HG03558 (cell line): ENCODE measurements around the gene LIMS2.

Experiments
- ATAC-seq: cut with Tn5 transposase; IDR thresholded peaks from one replicate; pipeline ENCODE4 v1.9.1; 2021; ENCODE audit warnings: moderate number of reproducible peaks; ENCODE audit not compliant: unreplicated experiment; ENCODE audit errors: extremely low read depth

The LIMS2 gene

GRCh38 chr2:127647242-127648190, 27.8 kb downstream of the LIMS2 start:
- ATAC-seq, result no peak

- ATAC-seq, result no peak
Measured at GRCh38 chr2:127646487-127647241, 28.7 kb downstream of the LIMS2 start.

- ATAC-seq, result no peak
Measured at GRCh38 chr2:127645395-127646291, 29.7 kb downstream of the LIMS2 start, which contains the start of gene GPR17. TSS of gene GPR17 (plus strand) at chr2:127646153. CDS start at chr2:127650736, 4,583 bp downstream.

GRCh38 chr2:127645026-127645394, 30.3 kb downstream of the LIMS2 start:
- ATAC-seq, result no peak

- no peak for ATAC-seq
Measured at GRCh38 chr2:127644066-127645025, 31.0 kb downstream of the LIMS2 start.

- no peak for ATAC-seq
Measured at GRCh38 chr2:127643439-127644065, 31.8 kb downstream of the LIMS2 start.

GRCh38 chr2:127642706-127643438, 32.5 kb downstream of the LIMS2 start:
- ATAC-seq, result no peak

- ATAC-seq, result no peak
Measured at GRCh38 chr2:127641846-127642507, 33.4 kb downstream of the LIMS2 start.

- no peak for ATAC-seq
Measured at GRCh38 chr2:127641133-127641532, 34.2 kb downstream of the LIMS2 start.

GRCh38 chr2:127640082-127641072, 35.0 kb downstream of the LIMS2 start:
- ATAC-seq, result no peak

GRCh38 chr2:127639111-127639474, 36.2 kb downstream of the LIMS2 start:
- ATAC-seq, result no peak

GRCh38 chr2:127638361-127639110, 36.8 kb downstream of the LIMS2 start:
- no peak for ATAC-seq

GRCh38 chr2:127637725-127638252, 37.5 kb downstream of the LIMS2 start:
- ATAC-seq, result no peak

GRCh38 chr2:127637236-127637630, 38.1 kb downstream of the LIMS2 start:
- no peak for ATAC-seq
